Measurements from ENCODE around the gene SRSF1. TPM values are rescaled to one million over a fixed set of nuclear protein-coding genes. Genes with fewer than 3 reads are reported as not detected.

Gene SRSF1
- total RNA-seq, 1 experiment from 2014 or later = 232 TPM

- Mint-ChIP-seq H3K27me3 (ENCODE audit: unreplicated experiment) (peaks cover 68% of the 10 kb centered on the region), H3K36me3 (ENCODE audit: insufficient read depth, unreplicated experiment) (no peaks in the 10 kb centered on the region), H3K27ac (ENCODE audit: unreplicated experiment) (no peak overlapping the region), H3K4me1 (ENCODE audit: low read depth, unreplicated experiment) (no peaks in the 10 kb centered on the region), H3K9me3 (ENCODE audit: low read depth, unreplicated experiment) (no peaks in the 10 kb centered on the region), H3K4me3 (ENCODE audit: low read depth, unreplicated experiment) (no peak overlapping the region)
- no TSS peak for BruUV-seq (replicated peaks)
- TF ChIP-seq, protein P1, sequence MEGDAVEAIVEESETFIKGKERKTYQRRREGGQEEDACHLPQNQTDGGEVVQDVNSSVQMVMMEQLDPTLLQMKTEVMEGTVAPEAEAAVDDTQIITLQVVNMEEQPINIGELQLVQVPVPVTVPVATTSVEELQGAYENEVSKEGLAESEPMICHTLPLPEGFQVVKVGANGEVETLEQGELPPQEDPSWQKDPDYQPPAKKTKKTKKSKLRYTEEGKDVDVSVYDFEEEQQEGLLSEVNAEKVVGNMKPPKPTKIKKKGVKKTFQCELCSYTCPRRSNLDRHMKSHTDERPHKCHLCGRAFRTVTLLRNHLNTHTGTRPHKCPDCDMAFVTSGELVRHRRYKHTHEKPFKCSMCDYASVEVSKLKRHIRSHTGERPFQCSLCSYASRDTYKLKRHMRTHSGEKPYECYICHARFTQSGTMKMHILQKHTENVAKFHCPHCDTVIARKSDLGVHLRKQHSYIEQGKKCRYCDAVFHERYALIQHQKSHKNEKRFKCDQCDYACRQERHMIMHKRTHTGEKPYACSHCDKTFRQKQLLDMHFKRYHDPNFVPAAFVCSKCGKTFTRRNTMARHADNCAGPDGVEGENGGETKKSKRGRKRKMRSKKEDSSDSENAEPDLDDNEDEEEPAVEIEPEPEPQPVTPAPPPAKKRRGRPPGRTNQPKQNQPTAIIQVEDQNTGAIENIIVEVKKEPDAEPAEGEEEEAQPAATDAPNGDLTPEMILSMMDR (IDR thresholded peaks at IDR 0.05; ENCODE audit: unreplicated experiment) = no peak
- intact Hi-C loops (cut with micrococcal nuclease; ENCODE audit: unreplicated experiment) = no loop called here
- no peak for DNase-seq
- CTCF ChIA-PET = no interaction called here
Measured at GRCh38 chr17:58052407-58052806, 45.4 kb upstream of the SRSF1 start.

DNA sequence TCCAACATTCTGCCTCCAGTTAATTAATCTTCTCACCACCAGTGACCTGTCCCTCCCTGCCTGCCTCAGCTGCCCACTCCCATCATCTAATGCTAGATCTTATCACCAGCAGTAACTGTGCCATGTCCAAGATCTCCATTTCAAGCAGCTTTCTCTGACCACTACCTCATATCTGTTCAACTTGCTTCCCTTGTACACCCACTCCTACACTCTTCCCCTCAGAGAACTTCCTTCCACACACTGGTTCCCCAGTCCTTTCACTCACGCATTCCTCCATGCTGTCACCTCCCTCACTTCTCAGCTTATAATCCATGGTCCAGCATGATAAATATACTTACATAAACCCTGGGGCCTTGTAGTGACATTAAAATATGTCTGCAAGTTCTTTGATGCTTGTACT lies 44.4 kb upstream of the SRSF1 start:
- CTCF ChIA-PET = no interaction called here
- no TSS peak for BruUV-seq (replicated peaks)
- no peaks in the 10 kb centered on the region for H3K9me3 Mint-ChIP-seq (ENCODE audit: low read depth, unreplicated experiment)
- DNase-seq = no peak
- H3K4me1 Mint-ChIP-seq (ENCODE audit: low read depth, unreplicated experiment) = no peaks in the 10 kb centered on the region
- TF ChIP-seq, protein P1 (IDR thresholded peaks at IDR 0.05; ENCODE audit: unreplicated experiment) = no peak
- no peak overlapping the region for H3K27ac Mint-ChIP-seq (ENCODE audit: unreplicated experiment)
- H3K27me3 Mint-ChIP-seq (ENCODE audit: unreplicated experiment) = peaks cover 68% of the 10 kb centered on the region
- no peak overlapping the region for H3K4me3 Mint-ChIP-seq (ENCODE audit: low read depth, unreplicated experiment)
- H3K36me3 Mint-ChIP-seq (ENCODE audit: insufficient read depth, unreplicated experiment) = no peaks in the 10 kb centered on the region
- intact Hi-C loops (cut with micrococcal nuclease; ENCODE audit: unreplicated experiment) = no loop called here

- H3K36me3 Mint-ChIP-seq (ENCODE audit: insufficient read depth, unreplicated experiment) = no peaks in the 10 kb centered on the region
- H3K9me3 Mint-ChIP-seq (ENCODE audit: low read depth, unreplicated experiment) = no peaks in the 10 kb centered on the region
- no peaks in the 10 kb centered on the region for H3K4me1 Mint-ChIP-seq (ENCODE audit: low read depth, unreplicated experiment)
- no TSS peak for BruUV-seq (replicated peaks)
- H3K27ac Mint-ChIP-seq (ENCODE audit: unreplicated experiment) = no peak overlapping the region
- CTCF ChIA-PET = no interaction called here
- intact Hi-C loops (cut with micrococcal nuclease; ENCODE audit: unreplicated experiment) = no loop called here
- H3K4me3 Mint-ChIP-seq (ENCODE audit: low read depth, unreplicated experiment) = no peak overlapping the region
- TF ChIP-seq, protein P1 (IDR thresholded peaks at IDR 0.05; ENCODE audit: unreplicated experiment) = no peak
- no peak for DNase-seq
- H3K27me3 Mint-ChIP-seq (ENCODE audit: unreplicated experiment) = peaks cover 72% of the 10 kb centered on the region
Measured at GRCh38 chr17:58050966-58051365, 43.9 kb upstream of the SRSF1 start.

DNA sequence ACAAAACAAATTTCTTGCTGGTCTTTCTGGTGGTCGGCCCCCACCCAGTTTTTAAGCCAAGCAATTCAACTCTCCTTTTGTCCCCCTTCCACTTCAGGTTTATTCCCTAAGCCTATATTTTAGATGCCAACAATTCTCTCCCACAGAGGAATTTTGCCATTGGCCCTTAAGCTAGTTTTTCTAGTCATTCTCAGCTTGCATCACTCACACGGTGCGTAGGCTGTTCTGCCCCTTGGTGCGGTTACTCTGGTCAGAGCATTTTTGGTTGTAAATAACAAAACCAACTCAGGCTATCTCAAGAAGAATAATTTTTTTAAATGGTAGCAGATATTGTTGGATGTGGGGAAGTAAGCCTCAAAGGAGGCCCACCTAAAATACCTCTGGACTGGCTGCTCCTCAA lies 42.5 kb upstream of the SRSF1 start:
- Mint-ChIP-seq H3K9me3 (ENCODE audit: low read depth, unreplicated experiment) (no peaks in the 10 kb centered on the region), H3K27me3 (ENCODE audit: unreplicated experiment) (peaks cover 76% of the 10 kb centered on the region), H3K4me3 (ENCODE audit: low read depth, unreplicated experiment) (no peak overlapping the region), H3K27ac (ENCODE audit: unreplicated experiment) (no peak overlapping the region), H3K4me1 (ENCODE audit: low read depth, unreplicated experiment) (no peaks in the 10 kb centered on the region), H3K36me3 (ENCODE audit: insufficient read depth, unreplicated experiment) (no peaks in the 10 kb centered on the region)
- BruUV-seq (replicated peaks) = no TSS peak
- TF ChIP-seq, protein P1 (IDR thresholded peaks at IDR 0.05; ENCODE audit: unreplicated experiment) = no peak
- no peak for DNase-seq
- CTCF ChIA-PET = no interaction called here
- intact Hi-C loops (cut with micrococcal nuclease; ENCODE audit: unreplicated experiment) = no loop called here

Measured in Calu3 (cell line).